HCEC 1CT (cell line): ENCODE results near the gene SLC18B1.
A peak's percentile ranks its signal among the peaks of the same experiment; 100 is the strongest.

Experiments used
- DNase-seq: peaks from one replicate; pipeline ENCODE4 v3.0.0-alpha.2; 2017

The SLC18B1 gene

DNA sequence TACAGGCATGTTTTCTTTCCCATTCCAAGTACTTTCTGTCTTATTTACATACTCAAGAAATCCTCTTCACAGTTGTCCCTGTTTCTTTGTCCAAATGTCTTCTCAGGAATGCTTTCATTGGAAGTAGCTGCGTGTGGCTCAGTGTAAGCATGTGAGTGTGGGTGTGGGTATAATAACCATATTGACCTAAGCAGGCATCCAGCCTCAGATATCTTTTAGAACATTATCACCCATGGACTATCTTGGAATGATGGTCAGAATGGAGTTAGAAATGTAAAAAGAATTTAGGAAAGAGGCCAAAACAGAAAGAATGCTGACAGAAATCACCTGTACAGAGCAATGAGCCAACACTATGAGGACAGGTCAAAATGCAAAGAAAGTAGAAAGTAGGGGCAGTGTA lies 57.2 kb downstream of the SLC18B1 start:
- DNase-seq, result no peak

GRCh38 chr6:132736239-132736638 lies 62.2 kb downstream of the SLC18B1 start:
- DNase-seq, result no peak

- DNase-seq, result peak; percentile 74
These were observed 63.7 kb downstream of the SLC18B1 start for GRCh38 chr6:132734694-132735236.

DNA sequence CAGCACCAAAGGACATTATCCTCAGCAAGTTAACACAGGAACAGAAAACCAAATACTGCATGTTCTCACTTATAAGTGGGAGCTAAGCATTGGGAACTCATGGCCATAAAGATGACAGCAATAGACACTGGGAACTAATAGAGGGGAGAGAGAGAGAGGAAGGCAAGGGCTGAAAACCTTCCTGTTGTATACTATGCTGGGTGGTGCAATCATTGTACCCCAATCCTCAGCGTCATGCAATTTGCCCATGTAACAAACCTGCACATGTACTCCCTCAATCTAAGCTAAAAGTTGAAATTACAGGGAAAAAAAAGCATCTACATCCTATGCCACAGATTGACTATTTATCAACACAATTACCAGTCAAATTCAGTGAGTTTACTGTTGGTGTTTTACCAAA lies 64.6 kb downstream of the SLC18B1 start:
- DNase-seq, result no peak

- DNase-seq, result no peak
These were observed 65.2 kb downstream of the SLC18B1 start for GRCh38 chr6:132733283-132733682.

DNA sequence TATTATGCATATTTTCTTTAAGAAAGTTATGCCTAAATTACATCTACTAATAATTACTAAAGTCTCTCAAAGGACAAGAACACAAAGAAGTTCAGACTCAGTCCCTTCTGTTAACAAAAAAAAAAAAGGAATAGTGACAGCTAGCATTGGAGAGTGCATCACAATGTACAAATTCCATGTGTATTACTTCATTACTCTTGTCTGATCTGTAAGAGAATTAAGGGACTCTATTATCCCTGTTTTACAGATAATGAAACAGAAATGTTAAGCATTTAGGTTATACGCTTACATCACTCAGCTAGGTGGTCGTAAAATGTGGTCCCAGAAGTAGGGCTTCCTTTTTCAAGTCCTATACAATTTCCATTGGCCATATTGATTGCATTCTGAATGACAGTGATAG lies 67.4 kb downstream of the SLC18B1 start:
- DNase-seq, result no peak

DNA sequence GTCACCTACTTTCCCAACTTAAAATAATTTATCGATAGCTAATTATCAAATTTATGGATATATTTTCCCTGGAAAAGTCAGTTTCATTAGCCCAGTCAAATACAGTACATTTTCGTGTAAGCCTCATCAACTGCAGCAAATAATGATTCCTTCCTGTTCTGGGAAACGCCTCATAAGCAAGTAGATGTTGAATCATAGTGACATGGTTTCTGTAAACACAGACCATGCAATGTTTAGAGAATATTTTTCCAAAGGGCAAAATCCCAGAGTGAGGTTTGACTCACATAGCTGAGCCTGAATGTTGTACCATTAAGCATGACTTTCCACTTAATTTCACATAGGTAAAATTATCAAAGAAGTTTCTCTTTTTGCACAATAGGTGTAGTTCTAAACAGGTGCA lies 67.9 kb downstream of the SLC18B1 start:
- peak; percentile 82 for DNase-seq

GRCh38 chr6:132728616-132729015 lies 69.8 kb downstream of the SLC18B1 start:
- no peak for DNase-seq

- DNase-seq, result no peak
These were observed 71.8 kb downstream of the SLC18B1 start for GRCh38 chr6:132726608-132726975.

- no peak for DNase-seq
These were observed 72.4 kb downstream of the SLC18B1 start for GRCh38 chr6:132725947-132726607.

DNA sequence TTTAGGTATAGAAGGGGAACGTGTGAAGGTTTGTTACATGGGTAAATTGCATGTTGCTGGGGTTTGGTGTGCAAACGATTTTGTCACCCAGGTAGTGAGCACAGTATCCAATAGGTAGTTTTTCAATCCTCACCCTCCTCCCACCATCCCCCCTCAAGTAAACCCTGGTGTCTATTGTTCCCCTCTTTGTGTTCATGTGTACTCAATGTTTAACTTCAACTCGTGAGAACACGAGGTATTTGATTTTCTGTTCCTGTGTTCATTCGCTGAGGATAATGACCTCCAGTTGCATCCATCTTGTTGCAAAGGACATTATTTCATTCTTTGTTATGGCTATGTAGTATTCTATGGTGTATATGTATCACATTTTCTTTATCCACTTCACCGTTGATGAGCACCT lies 73.0 kb downstream of the SLC18B1 start:
- no peak for DNase-seq

DNA sequence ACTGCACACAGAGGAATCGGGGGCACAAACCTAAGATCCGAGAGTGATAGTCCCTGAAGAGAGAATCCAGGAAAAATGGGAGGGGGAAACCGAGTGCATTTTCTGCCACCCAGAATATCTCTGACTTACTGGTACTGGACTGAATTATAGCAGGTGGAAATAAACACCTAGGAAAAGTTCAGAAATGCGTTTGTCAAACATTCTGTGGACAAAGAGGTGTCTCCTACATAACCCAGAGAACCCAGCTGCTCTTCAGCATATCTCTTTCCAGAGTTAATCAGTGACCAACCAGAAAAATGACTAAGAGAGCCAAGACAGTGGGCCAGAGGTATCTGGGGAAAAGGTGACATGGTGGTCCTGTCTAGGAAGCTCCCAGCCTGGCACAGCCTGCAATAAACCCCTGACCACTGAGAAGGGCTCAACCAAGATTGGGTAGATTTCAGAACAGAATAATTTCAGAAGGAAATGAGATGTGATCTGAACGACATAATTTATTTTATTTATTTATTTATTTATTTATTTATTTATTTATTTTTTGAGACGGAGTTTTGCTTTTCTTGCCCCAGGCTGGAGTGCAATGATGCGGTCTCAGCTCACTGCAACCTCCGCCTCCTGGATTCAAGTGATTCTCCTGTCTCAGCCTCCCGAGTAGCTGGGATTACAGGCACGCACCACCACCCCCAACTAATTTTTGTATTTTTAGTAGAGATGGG lies 78.5 kb downstream of the SLC18B1 start:
- no peak for DNase-seq
